ENCODE measurements around the gene RUNX3. TPM values are rescaled to one million over a fixed set of nuclear protein-coding genes. Genes with fewer than 3 reads are reported as not detected.
"Not testable (repeated sequence)": the region's sequence is repeated elsewhere in the genome, so short reads cannot be mapped to it uniquely, and the experiment has no call there.

RUNX3 gene
- polyA plus RNA-seq (2013), result 0.03 and 0.11 TPM in 2 replicates

GRCh38 chr1:24930260-24931145 is at the start of gene RUNX3:
TSS of gene RUNX3 (minus strand) at chr1:24930276. CDS start at chr1:24929868, 408 bp downstream.
- H3K79me2 ChIP-seq (ENCODE audit: control insufficient read depth, insufficient read depth, low read length, poor library complexity), result no peaks in the 10 kb centered on the region
- no peaks in the 10 kb centered on the region for H3K79me1 ChIP-seq (ENCODE audit: low read length)
- no peaks in the 10 kb centered on the region for H3K36me3 ChIP-seq (ENCODE audit: control insufficient read depth in 1 of 2, insufficient read depth in 2 of 2, low read length in 2 of 2)
- no peak within 1 kb of the TSS for H2BK5ac ChIP-seq (ENCODE audit: low read depth, low read length, poor library complexity)
- H3K27me3 ChIP-seq (ENCODE audit: insufficient read depth, low read length), result peaks cover 87% of the 10 kb centered on the region
- H2AK5ac ChIP-seq (ENCODE audit: low read length), result no peak within 1 kb of the TSS
- no peak for DNase-seq
- H4K8ac ChIP-seq (ENCODE audit: low read depth, low read length), result no peak within 1 kb of the TSS
- no CpG with 5 or more reads among the region's 88 CpGs for WGBS (ENCODE audit: extremely low coverage, insufficient coverage, insufficient read length)
- H3K14ac ChIP-seq (ENCODE audit: low read length), result no peak within 1 kb of the TSS
- peak within 1 kb of the TSS; percentile 24 for H2AFZ ChIP-seq (ENCODE audit: insufficient read depth, low read length, poor library complexity)
- H3K9ac ChIP-seq (ENCODE audit: low read length), result no peak within 1 kb of the TSS
- no peak within 1 kb of the TSS for H4K91ac ChIP-seq (ENCODE audit: low read depth, low read length)
- H3K27ac ChIP-seq (ENCODE audit: low read depth, low read length), result no peak within 1 kb of the TSS
- H4K12ac ChIP-seq (ENCODE audit: low read depth, low read length), result no peak within 1 kb of the TSS
- H3K4me1 ChIP-seq (ENCODE audit: control insufficient read depth in 1 of 2, insufficient read depth in 2 of 2, low read length in 2 of 2), result peaks cover 2 to 4% of the 10 kb centered on the region in 2 experiments
- peak within 1 kb of the TSS; percentile 49 for H3K4me2 ChIP-seq (ENCODE audit: low read length)
- H3K4me3 ChIP-seq (ENCODE audit: low read depth, low read length), result no peak within 1 kb of the TSS
- no peak within 1 kb of the TSS for H3K4ac ChIP-seq (ENCODE audit: low read depth, low read length)
- H2BK120ac ChIP-seq (ENCODE audit: insufficient read depth, low read length, poor library complexity), result no peak within 1 kb of the TSS
- no peak within 1 kb of the TSS for H3K23ac ChIP-seq (ENCODE audit: low read length)
- no peak within 1 kb of the TSS for H3K18ac ChIP-seq (ENCODE audit: low read length)
- H3K9me3 ChIP-seq (ENCODE audit: insufficient read depth, low read depth, low read length), result peaks cover 7% of the 10 kb centered on the region
- H2BK12ac ChIP-seq (ENCODE audit: low read length), result no peak within 1 kb of the TSS

- H3K9me3 ChIP-seq (ENCODE audit: insufficient read depth, low read depth, low read length); H3K4me3 ChIP-seq (ENCODE audit: low read depth, low read length); H2BK12ac ChIP-seq (ENCODE audit: low read length); H3K27me3 ChIP-seq (ENCODE audit: insufficient read depth, low read length); H2BK5ac ChIP-seq (ENCODE audit: low read depth, low read length, poor library complexity); H3K4me1 ChIP-seq (ENCODE audit: control insufficient read depth in 1 of 2, insufficient read depth in 2 of 2, low read length in 2 of 2); H3K79me1 ChIP-seq (ENCODE audit: low read length); H3K9ac ChIP-seq (ENCODE audit: low read length); H3K4ac ChIP-seq (ENCODE audit: low read depth, low read length); H4K12ac ChIP-seq (ENCODE audit: low read depth, low read length); H3K79me2 ChIP-seq (ENCODE audit: control insufficient read depth, insufficient read depth, low read length, poor library complexity); H4K8ac ChIP-seq (ENCODE audit: low read depth, low read length); H2BK120ac ChIP-seq (ENCODE audit: insufficient read depth, low read length, poor library complexity); H3K14ac ChIP-seq (ENCODE audit: low read length); H3K4me2 ChIP-seq (ENCODE audit: low read length); H4K91ac ChIP-seq (ENCODE audit: low read depth, low read length); H3K18ac ChIP-seq (ENCODE audit: low read length); H3K27ac ChIP-seq (ENCODE audit: low read depth, low read length); H2AFZ ChIP-seq (ENCODE audit: insufficient read depth, low read length, poor library complexity); DNase-seq; H3K23ac ChIP-seq (ENCODE audit: low read length); H3K36me3 ChIP-seq (ENCODE audit: control insufficient read depth in 1 of 2, insufficient read depth in 2 of 2, low read length in 2 of 2); H2AK5ac ChIP-seq (ENCODE audit: low read length): not testable (repeated sequence)
- WGBS (ENCODE audit: extremely low coverage, insufficient coverage, insufficient read length), result no CpG with 5 or more reads among the region's 4 CpGs
Observed at GRCh38 chr1:24979232-24979631, 49.2 kb upstream of the RUNX3 start.

GRCh38 chr1:24978383-24979032 is 48.4 kb upstream of the RUNX3 start:
- Histone ChIP-seq H3K27ac (ENCODE audit: low read depth, low read length) (no peak overlapping the region), H3K14ac (ENCODE audit: low read length) (no peak overlapping the region), H3K4me2 (ENCODE audit: low read length) (no peak overlapping the region)

GRCh38 chr1:24975391-24975790 is 45.3 kb upstream of the RUNX3 start:
- Histone ChIP-seq H2BK5ac (ENCODE audit: low read depth, low read length, poor library complexity) (no peak overlapping the region), H2BK120ac (ENCODE audit: insufficient read depth, low read length, poor library complexity) (no peak overlapping the region)
- no CpG with 5 or more reads among the region's 2 CpGs for WGBS (ENCODE audit: extremely low coverage, insufficient coverage, insufficient read length)

More at GRCh38 chr1:24978383-24979032, 48.4 kb upstream of the RUNX3 start:
- Histone ChIP-seq H3K79me2 (ENCODE audit: control insufficient read depth, insufficient read depth, low read length, poor library complexity) (no peaks in the 10 kb centered on the region), H3K4me1 (ENCODE audit: control insufficient read depth in 1 of 2, insufficient read depth in 2 of 2, low read length in 2 of 2) (no peaks in the 10 kb centered on the region), H3K23ac (ENCODE audit: low read length) (no peak overlapping the region), H3K36me3 (ENCODE audit: control insufficient read depth in 1 of 2, insufficient read depth in 2 of 2, low read length in 2 of 2) (no peaks in the 10 kb centered on the region), H4K8ac (ENCODE audit: low read depth, low read length) (no peak overlapping the region), H2AK5ac (ENCODE audit: low read length) (no peak overlapping the region), H4K91ac (ENCODE audit: low read depth, low read length) (no peak overlapping the region), H2BK5ac (ENCODE audit: low read depth, low read length, poor library complexity) (no peak overlapping the region), H3K4me3 (ENCODE audit: low read depth, low read length) (no peak overlapping the region), H3K27me3 (ENCODE audit: insufficient read depth, low read length) (no peaks in the 10 kb centered on the region), H3K18ac (ENCODE audit: low read length) (no peak overlapping the region), H3K9ac (ENCODE audit: low read length) (no peak overlapping the region), H3K9me3 (ENCODE audit: insufficient read depth, low read depth, low read length) (peaks cover 1% of the 10 kb centered on the region), H2AFZ (ENCODE audit: insufficient read depth, low read length, poor library complexity) (no peak overlapping the region), H2BK12ac (ENCODE audit: low read length) (no peak overlapping the region), H4K12ac (ENCODE audit: low read depth, low read length) (no peak overlapping the region), H3K79me1 (ENCODE audit: low read length) (no peaks in the 10 kb centered on the region), H3K4ac (ENCODE audit: low read depth, low read length) (no peak overlapping the region), H2BK120ac (ENCODE audit: insufficient read depth, low read length, poor library complexity) (no peak overlapping the region)
- no peak for DNase-seq
- WGBS (ENCODE audit: extremely low coverage, insufficient coverage, insufficient read length), result no CpG with 5 or more reads among the region's 9 CpGs

More at GRCh38 chr1:24975391-24975790, 45.3 kb upstream of the RUNX3 start:
- Histone ChIP-seq H3K23ac (ENCODE audit: low read length) (no peak overlapping the region), H2AFZ (ENCODE audit: insufficient read depth, low read length, poor library complexity) (no peak overlapping the region), H4K91ac (ENCODE audit: low read depth, low read length) (no peak overlapping the region), H3K4me2 (ENCODE audit: low read length) (no peak overlapping the region), H4K12ac (ENCODE audit: low read depth, low read length) (no peak overlapping the region), H3K4ac (ENCODE audit: low read depth, low read length) (no peak overlapping the region), H3K14ac (ENCODE audit: low read length) (no peak overlapping the region), H3K18ac (ENCODE audit: low read length) (no peak overlapping the region), H3K79me1 (ENCODE audit: low read length) (peaks cover 6% of the 10 kb centered on the region), H2AK5ac (ENCODE audit: low read length) (no peak overlapping the region), H3K27ac (ENCODE audit: low read depth, low read length) (no peak overlapping the region), H3K9me3 (ENCODE audit: insufficient read depth, low read depth, low read length) (peaks cover 3% of the 10 kb centered on the region), H2BK12ac (ENCODE audit: low read length) (no peak overlapping the region), H3K4me3 (ENCODE audit: low read depth, low read length) (no peak overlapping the region), H3K27me3 (ENCODE audit: insufficient read depth, low read length) (no peaks in the 10 kb centered on the region), H3K9ac (ENCODE audit: low read length) (no peak overlapping the region), H3K36me3 (ENCODE audit: control insufficient read depth in 1 of 2, insufficient read depth in 2 of 2, low read length in 2 of 2) (no peaks in the 10 kb centered on the region), H3K4me1 (ENCODE audit: control insufficient read depth in 1 of 2, insufficient read depth in 2 of 2, low read length in 2 of 2) (peaks cover 4 to 10% of the 10 kb centered on the region in 2 experiments), H3K79me2 (ENCODE audit: control insufficient read depth, insufficient read depth, low read length, poor library complexity) (no peaks in the 10 kb centered on the region), H4K8ac (ENCODE audit: low read depth, low read length) (no peak overlapping the region)
- DNase-seq, result no peak

All from trophoblast cell (in vitro differentiated cells and primary cell).